Thyroid gland (tissue), 4 donors: ENCODE results near the gene ERC1.

Experiments
- CTCF ChIP-seq, 6 experiments: fragments of 200-600 bp in 3 of 6; fragments of 450-650 bp in 3 of 6; sonication (generic) in 3 of 6; IDR thresholded peaks; one replicate each; pipeline ENCODE4 v1.5.1; 2016 to 2019; ENCODE audit warnings: antibody characterized with exemption in 6 of 6, mild to moderate bottlenecking in 2 of 6, inconsistent platforms in 1 of 6, moderate library complexity in 1 of 6
- POLR2A ChIP-seq, 2 donors: fragments of 450-650 bp; IDR thresholded peaks; one replicate each; pipeline ENCODE4 v1.6.1; 2017; ENCODE audit warnings: antibody characterized with exemption in 2 of 2, mild to moderate bottlenecking in 2 of 2, moderate library complexity in 1 of 2

GRCh38 chr12:1515428-1515827 lies 524.4 kb downstream of the ERC1 start:
- TF ChIP-seq CTCF (IDR thresholded peaks at IDR 0.05) (no peak), POLR2A (IDR thresholded peaks at IDR 0.05) (no peak)
